ENCODE results near the gene ELMO1.

DNA sequence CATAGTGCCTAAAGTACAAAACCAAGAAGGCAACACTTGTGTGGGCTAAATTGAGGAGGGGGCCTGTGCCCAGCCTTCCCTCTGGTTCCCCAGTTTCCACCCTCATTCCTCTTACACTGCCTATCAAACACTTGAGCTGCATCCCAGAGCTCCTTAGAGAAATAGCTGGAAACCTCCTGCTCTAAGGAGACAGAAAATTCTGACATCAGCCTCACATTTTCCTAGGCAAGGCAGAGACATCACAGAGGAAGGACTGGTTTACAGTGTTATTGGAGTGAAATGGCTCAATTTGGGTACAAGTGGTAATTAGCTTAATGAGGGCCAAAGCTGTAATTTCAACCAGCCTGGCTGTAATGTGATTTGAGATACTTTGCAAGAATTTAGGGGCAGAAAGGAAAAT is 532.0 kb downstream of the ELMO1 start:
- TF ChIP-seq, protein P1, sequence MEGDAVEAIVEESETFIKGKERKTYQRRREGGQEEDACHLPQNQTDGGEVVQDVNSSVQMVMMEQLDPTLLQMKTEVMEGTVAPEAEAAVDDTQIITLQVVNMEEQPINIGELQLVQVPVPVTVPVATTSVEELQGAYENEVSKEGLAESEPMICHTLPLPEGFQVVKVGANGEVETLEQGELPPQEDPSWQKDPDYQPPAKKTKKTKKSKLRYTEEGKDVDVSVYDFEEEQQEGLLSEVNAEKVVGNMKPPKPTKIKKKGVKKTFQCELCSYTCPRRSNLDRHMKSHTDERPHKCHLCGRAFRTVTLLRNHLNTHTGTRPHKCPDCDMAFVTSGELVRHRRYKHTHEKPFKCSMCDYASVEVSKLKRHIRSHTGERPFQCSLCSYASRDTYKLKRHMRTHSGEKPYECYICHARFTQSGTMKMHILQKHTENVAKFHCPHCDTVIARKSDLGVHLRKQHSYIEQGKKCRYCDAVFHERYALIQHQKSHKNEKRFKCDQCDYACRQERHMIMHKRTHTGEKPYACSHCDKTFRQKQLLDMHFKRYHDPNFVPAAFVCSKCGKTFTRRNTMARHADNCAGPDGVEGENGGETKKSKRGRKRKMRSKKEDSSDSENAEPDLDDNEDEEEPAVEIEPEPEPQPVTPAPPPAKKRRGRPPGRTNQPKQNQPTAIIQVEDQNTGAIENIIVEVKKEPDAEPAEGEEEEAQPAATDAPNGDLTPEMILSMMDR (conservative IDR thresholded peaks at IDR 0.05; ENCODE audit: low read depth in 2 of 2), result no peak
- TF ChIP-seq POLR2AphosphoS5 (IDR thresholded peaks at IDR 0.05; ENCODE audit: low read depth) (no peak), ZNF114 (CRISPR knock-in tag; IDR thresholded peaks at IDR 0.05) (no peak), EZH2phosphoT487 (IDR thresholded peaks at IDR 0.05; ENCODE audit: unreplicated experiment) (no peak), STAT1 (IDR thresholded peaks at IDR 0.05; ENCODE audit: unreplicated experiment) (no peak), EZH2 (IDR thresholded peaks at IDR 0.05; ENCODE audit: low read depth, unreplicated experiment) (no peak), JUNB (IDR thresholded peaks at IDR 0.05; ENCODE audit: unreplicated experiment) (no peak)
- TF ChIP-seq, protein P2, sequence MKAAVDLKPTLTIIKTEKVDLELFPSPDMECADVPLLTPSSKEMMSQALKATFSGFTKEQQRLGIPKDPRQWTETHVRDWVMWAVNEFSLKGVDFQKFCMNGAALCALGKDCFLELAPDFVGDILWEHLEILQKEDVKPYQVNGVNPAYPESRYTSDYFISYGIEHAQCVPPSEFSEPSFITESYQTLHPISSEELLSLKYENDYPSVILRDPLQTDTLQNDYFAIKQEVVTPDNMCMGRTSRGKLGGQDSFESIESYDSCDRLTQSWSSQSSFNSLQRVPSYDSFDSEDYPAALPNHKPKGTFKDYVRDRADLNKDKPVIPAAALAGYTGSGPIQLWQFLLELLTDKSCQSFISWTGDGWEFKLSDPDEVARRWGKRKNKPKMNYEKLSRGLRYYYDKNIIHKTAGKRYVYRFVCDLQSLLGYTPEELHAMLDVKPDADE (IDR thresholded peaks at IDR 0.05), result no peak
- TF ChIP-seq, protein P3, sequence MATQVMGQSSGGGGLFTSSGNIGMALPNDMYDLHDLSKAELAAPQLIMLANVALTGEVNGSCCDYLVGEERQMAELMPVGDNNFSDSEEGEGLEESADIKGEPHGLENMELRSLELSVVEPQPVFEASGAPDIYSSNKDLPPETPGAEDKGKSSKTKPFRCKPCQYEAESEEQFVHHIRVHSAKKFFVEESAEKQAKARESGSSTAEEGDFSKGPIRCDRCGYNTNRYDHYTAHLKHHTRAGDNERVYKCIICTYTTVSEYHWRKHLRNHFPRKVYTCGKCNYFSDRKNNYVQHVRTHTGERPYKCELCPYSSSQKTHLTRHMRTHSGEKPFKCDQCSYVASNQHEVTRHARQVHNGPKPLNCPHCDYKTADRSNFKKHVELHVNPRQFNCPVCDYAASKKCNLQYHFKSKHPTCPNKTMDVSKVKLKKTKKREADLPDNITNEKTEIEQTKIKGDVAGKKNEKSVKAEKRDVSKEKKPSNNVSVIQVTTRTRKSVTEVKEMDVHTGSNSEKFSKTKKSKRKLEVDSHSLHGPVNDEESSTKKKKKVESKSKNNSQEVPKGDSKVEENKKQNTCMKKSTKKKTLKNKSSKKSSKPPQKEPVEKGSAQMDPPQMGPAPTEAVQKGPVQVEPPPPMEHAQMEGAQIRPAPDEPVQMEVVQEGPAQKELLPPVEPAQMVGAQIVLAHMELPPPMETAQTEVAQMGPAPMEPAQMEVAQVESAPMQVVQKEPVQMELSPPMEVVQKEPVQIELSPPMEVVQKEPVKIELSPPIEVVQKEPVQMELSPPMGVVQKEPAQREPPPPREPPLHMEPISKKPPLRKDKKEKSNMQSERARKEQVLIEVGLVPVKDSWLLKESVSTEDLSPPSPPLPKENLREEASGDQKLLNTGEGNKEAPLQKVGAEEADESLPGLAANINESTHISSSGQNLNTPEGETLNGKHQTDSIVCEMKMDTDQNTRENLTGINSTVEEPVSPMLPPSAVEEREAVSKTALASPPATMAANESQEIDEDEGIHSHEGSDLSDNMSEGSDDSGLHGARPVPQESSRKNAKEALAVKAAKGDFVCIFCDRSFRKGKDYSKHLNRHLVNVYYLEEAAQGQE (IDR thresholded peaks at IDR 0.05; ENCODE audit: unreplicated experiment), result no peak

Measured in GM23338 (cell line).